H9 (cell line): ENCODE measurements around the gene MSANTD2. TPM values are rescaled to one million over a fixed set of nuclear protein-coding genes. Genes with fewer than 3 reads are reported as not detected.

ENCODE experiments used
- DNase-seq: peaks from one replicate; pipeline ENCODE4 v3.0.0-alpha.2; 2017
- H2AFZ ChIP-seq: one replicate; pipeline ENCODE4 v1.6.1; 2013; ENCODE audit warnings: mild to moderate bottlenecking, low read length, control low read depth, moderate library complexity
- H2AK5ac ChIP-seq: 2 replicates; pipeline ENCODE4 v1.6.1; 2013; ENCODE audit warnings: low read length, control low read depth, mixed read lengths; ENCODE audit not compliant: insufficient read length
- H2BK120ac ChIP-seq: one replicate; pipeline ENCODE4 v1.6.1; 2013; ENCODE audit warnings: low read depth, mild to moderate bottlenecking, low read length, control low read depth, inconsistent platforms; ENCODE audit not compliant: poor library complexity, severe bottlenecking
- H2BK12ac ChIP-seq: 2 replicates; pipeline ENCODE4 v1.6.1; 2013; ENCODE audit warnings: low read length, control low read depth, mixed read lengths, low read depth; ENCODE audit not compliant: insufficient read length
- H2BK15ac ChIP-seq: 2 replicates; pipeline ENCODE4 v1.6.1; 2013; ENCODE audit warnings: low read depth, low read length, control low read depth
- H2BK20ac ChIP-seq: one replicate; pipeline ENCODE4 v1.6.1; 2013; ENCODE audit warnings: low read depth, mild to moderate bottlenecking, low read length, control low read depth, inconsistent platforms; ENCODE audit not compliant: poor library complexity, severe bottlenecking
- H2BK5ac ChIP-seq: 2 replicates; pipeline ENCODE4 v1.6.1; 2013; ENCODE audit warnings: low read length, control low read depth, mixed read lengths; ENCODE audit not compliant: insufficient read length
- H3K14ac ChIP-seq: 2 replicates; pipeline ENCODE4 v1.6.1; 2013; ENCODE audit warnings: low read length, control low read depth; ENCODE audit not compliant: insufficient read depth
- H3K18ac ChIP-seq: 2 replicates; pipeline ENCODE4 v1.6.1; 2013; ENCODE audit warnings: low read depth, mild to moderate bottlenecking, mixed read lengths, low read length, control low read depth; ENCODE audit not compliant: insufficient read length
- H3K23ac ChIP-seq: 2 replicates; pipeline ENCODE4 v1.6.1; 2013; ENCODE audit warnings: low read length, control low read depth, mixed read lengths, low read depth; ENCODE audit not compliant: insufficient read length
- H3K23me2 ChIP-seq: 2 replicates; pipeline ENCODE4 v1.6.1; 2013; ENCODE audit warnings: low read depth, mild to moderate bottlenecking, mixed read lengths, low read length, control low read depth; ENCODE audit not compliant: insufficient read length, poor library complexity, severe bottlenecking
- H3K27ac ChIP-seq: 2 replicates; pipeline ENCODE4 v1.5.1; 2013; ENCODE audit warnings: low read length, control low read depth, mixed read lengths, low read depth; ENCODE audit not compliant: insufficient read length
- H3K27me3 ChIP-seq: 2 replicates; pipeline ENCODE4 v1.6.1; 2013; ENCODE audit warnings: low read length, control low read depth, inconsistent platforms; ENCODE audit not compliant: insufficient read depth
- H3K4ac ChIP-seq: 2 replicates; pipeline ENCODE4 v1.6.1; 2013; ENCODE audit warnings: low read depth, mild to moderate bottlenecking, control low read depth, inconsistent platforms, low read length, moderate library complexity
- H3K4me1 ChIP-seq: 2 replicates; pipeline ENCODE4 v1.6.1; 2013; ENCODE audit warnings: low read length, control low read depth, inconsistent platforms; ENCODE audit not compliant: insufficient read depth
- H3K4me2 ChIP-seq: 2 replicates; pipeline ENCODE4 v1.6.1; 2013; ENCODE audit warnings: low read length, control low read depth, mixed read lengths; ENCODE audit not compliant: insufficient read length, insufficient read depth
- H3K56ac ChIP-seq: 2 replicates; pipeline ENCODE4 v1.6.1; 2013; ENCODE audit warnings: low read depth, mild to moderate bottlenecking, mixed read lengths, low read length, control low read depth; ENCODE audit not compliant: insufficient read length
- H3K79me1 ChIP-seq: 2 replicates; pipeline ENCODE4 v1.6.1; 2013; ENCODE audit warnings: low read depth, mild to moderate bottlenecking, moderate library complexity, low read length, control low read depth, inconsistent platforms; ENCODE audit not compliant: insufficient read depth, poor library complexity, severe bottlenecking
- H3K79me2 ChIP-seq: 2 replicates; pipeline ENCODE4 v1.6.1; 2013; ENCODE audit warnings: low read length, control low read depth, inconsistent platforms; ENCODE audit not compliant: insufficient read depth
- H3K9ac ChIP-seq: 2 replicates; pipeline ENCODE4 v1.6.1; 2013; ENCODE audit warnings: low read length, control low read depth, mixed read lengths; ENCODE audit not compliant: insufficient read length; ENCODE audit errors: extremely low read depth
- H3K9me3 ChIP-seq: one replicate; pipeline ENCODE4 v1.6.1; 2013; ENCODE audit warnings: low read depth, low read length, inconsistent platforms; ENCODE audit not compliant: control insufficient read depth
- H3T11ph ChIP-seq: one replicate; pipeline ENCODE4 v1.6.1; 2013; ENCODE audit warnings: mild to moderate bottlenecking, low read length, control low read depth, inconsistent platforms
- H4K20me1 ChIP-seq: one replicate; pipeline ENCODE4 v1.6.1; 2013; ENCODE audit not compliant: control insufficient read depth, insufficient read length, insufficient read depth
- H4K5ac ChIP-seq: 2 replicates; pipeline ENCODE4 v1.6.1; 2013; ENCODE audit warnings: low read depth, mild to moderate bottlenecking, mixed read lengths, low read length, control low read depth; ENCODE audit not compliant: insufficient read length
- H4K8ac ChIP-seq: replicated peaks from 2 replicates; pipeline ENCODE4 v1.6.1; 2013; ENCODE audit warnings: low read length, control low read depth, mixed read lengths, low read depth; ENCODE audit not compliant: insufficient read length
- H4K91ac ChIP-seq: 2 replicates; pipeline ENCODE4 v1.6.1; 2013; ENCODE audit warnings: low read depth, mild to moderate bottlenecking, moderate library complexity, mixed read lengths, low read length, control low read depth; ENCODE audit not compliant: insufficient read length
- H3K27ac Mint-ChIP-seq, 3 experiments: 2 replicates in 2 of 3; 3 replicates in 1 of 3; pipeline ENCODE4 v1.8.0; 2020 to 2021; ENCODE audit warnings: mixed read lengths in 3 of 3, mild to moderate bottlenecking in 1 of 3, moderate library complexity in 1 of 3
- H3K27me3 Mint-ChIP-seq: 2 replicates; pipeline ENCODE4 v1.8.0; 2021; ENCODE audit warnings: low read depth, mild to moderate bottlenecking, moderate library complexity, mixed read lengths
- H3K36me3 Mint-ChIP-seq, 3 experiments: 2 replicates in 2 of 3; 3 replicates in 1 of 3; pipeline ENCODE4 v1.8.0; 2020 to 2021; ENCODE audit warnings: low read depth in 3 of 3, mixed read lengths in 3 of 3; ENCODE audit not compliant: insufficient read depth in 1 of 3
- H3K4me1 Mint-ChIP-seq, 2 experiments: 2 replicates each; pipeline ENCODE4 v1.8.0; 2020; ENCODE audit warnings: mixed read lengths in 2 of 2
- H3K4me3 Mint-ChIP-seq, 2 experiments: 2 replicates in 1 of 2; 3 replicates in 1 of 2; pipeline ENCODE4 v1.8.0; 2020 to 2021; ENCODE audit warnings: mild to moderate bottlenecking in 2 of 2, mixed read lengths in 2 of 2, moderate library complexity in 1 of 2
- H3K9me3 Mint-ChIP-seq, 2 experiments: 2 replicates in 1 of 2; 3 replicates in 1 of 2; pipeline ENCODE4 v1.8.0; 2020; ENCODE audit warnings: mild to moderate bottlenecking in 2 of 2, mixed read lengths in 2 of 2, moderate library complexity in 1 of 2
- WGBS: extraction: QIAGEN DNeasy Blood & Tissue Kit; methylation state at CpG from one replicate; pipeline ENCODE4 v1.1.7; 2013; ENCODE audit warnings: missing lambda C conversion rate, low lambda C conversion rate, mixed read lengths; ENCODE audit not compliant: insufficient read length; ENCODE audit errors: extremely low coverage; 5-methylcytosine and 5-hydroxymethylcytosine counted together
- total RNA-seq: library from RNA; stranded (reverse); gene quantifications from 2 replicates; pipeline ENCODE4 v1.2.1, GENCODE V29; 2021
- TF ChIP-seq, protein P1 (sequence below): fragments of 200-600 bp; sonication (generic); conservative IDR thresholded peaks from 3 replicates; pipeline ENCODE4 v1.8.0; 2021; ENCODE audit warnings: antibody characterized with exemption, mild to moderate bottlenecking

The MSANTD2 gene
- total RNA-seq, 1 experiment from 2014 or later, result 18.1 TPM

DNA sequence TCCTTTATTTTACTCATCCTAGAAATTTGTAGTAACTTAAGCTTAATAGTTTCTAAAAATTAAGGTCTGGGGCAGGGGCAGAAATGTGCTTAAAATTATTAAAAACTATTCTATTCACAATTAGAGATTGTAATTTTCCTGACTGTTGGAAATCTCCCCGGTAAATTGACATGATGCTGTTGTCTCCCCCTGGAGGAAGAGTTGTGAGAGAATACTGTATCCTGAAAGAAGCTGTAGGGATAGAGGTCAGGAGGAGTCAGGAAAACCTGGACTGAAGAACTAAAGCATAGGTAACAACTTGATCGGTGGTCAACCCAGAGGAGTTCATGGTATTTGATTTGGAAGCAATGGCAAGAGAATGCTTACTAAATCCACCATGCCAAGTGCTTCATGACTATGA, 21.9 kb downstream of the MSANTD2 start:
- Histone ChIP-seq H3K79me2 (no peaks in the 10 kb centered on the region; the same call in 1 of the 2 replicates), H4K20me1 (no peaks in the 10 kb centered on the region), H3K27me3 (no peaks in the 10 kb centered on the region), H2BK12ac (no peak overlapping the region), H3K14ac (no peak overlapping the region), H3K23me2 (no peaks in the 10 kb centered on the region), H3T11ph (no peak overlapping the region), H3K4me2 (no peak overlapping the region), H2AK5ac (no peak overlapping the region), H3K4me1 (no peaks in the 10 kb centered on the region), H3K23ac (no peak overlapping the region), H2BK120ac (no peak overlapping the region), H3K27ac (no peak overlapping the region), H3K9ac (no peak overlapping the region), H3K18ac (no peak overlapping the region), H2AFZ (no peak overlapping the region), H3K4ac (no peak overlapping the region), H2BK20ac (no peak overlapping the region), H2BK15ac (no peak overlapping the region), H3K56ac (no peak overlapping the region), H4K91ac (no peak overlapping the region), H4K8ac (no peak overlapping the region), H3K79me1 (no peaks in the 10 kb centered on the region), H4K5ac (no peak overlapping the region), H2BK5ac (no peak overlapping the region), H3K9me3 (no peaks in the 10 kb centered on the region)
- Mint-ChIP-seq H3K27me3 (no peaks in the 10 kb centered on the region), H3K27ac (no peak overlapping the region), H3K9me3 (no peaks in the 10 kb centered on the region), H3K4me3 (no peak overlapping the region), H3K36me3 (peaks cover 6 to 12% (median 8%) of the 10 kb centered on the region in 3 experiments), H3K4me1 (peaks cover 0 to 4% of the 10 kb centered on the region in 2 experiments; a peak in 2 of 4 replicates)
- no peak for DNase-seq
- WGBS, result no CpG with 5 or more reads among the region's 2 CpGs
- TF ChIP-seq, protein P1, sequence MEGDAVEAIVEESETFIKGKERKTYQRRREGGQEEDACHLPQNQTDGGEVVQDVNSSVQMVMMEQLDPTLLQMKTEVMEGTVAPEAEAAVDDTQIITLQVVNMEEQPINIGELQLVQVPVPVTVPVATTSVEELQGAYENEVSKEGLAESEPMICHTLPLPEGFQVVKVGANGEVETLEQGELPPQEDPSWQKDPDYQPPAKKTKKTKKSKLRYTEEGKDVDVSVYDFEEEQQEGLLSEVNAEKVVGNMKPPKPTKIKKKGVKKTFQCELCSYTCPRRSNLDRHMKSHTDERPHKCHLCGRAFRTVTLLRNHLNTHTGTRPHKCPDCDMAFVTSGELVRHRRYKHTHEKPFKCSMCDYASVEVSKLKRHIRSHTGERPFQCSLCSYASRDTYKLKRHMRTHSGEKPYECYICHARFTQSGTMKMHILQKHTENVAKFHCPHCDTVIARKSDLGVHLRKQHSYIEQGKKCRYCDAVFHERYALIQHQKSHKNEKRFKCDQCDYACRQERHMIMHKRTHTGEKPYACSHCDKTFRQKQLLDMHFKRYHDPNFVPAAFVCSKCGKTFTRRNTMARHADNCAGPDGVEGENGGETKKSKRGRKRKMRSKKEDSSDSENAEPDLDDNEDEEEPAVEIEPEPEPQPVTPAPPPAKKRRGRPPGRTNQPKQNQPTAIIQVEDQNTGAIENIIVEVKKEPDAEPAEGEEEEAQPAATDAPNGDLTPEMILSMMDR, result peak; percentile 69
